Measurements from ENCODE around the gene REPS1.
"Not testable (repeated sequence)": the region's sequence is repeated elsewhere in the genome, so short reads cannot be mapped to it uniquely, and the experiment has no call there.

Gene REPS1

DNA sequence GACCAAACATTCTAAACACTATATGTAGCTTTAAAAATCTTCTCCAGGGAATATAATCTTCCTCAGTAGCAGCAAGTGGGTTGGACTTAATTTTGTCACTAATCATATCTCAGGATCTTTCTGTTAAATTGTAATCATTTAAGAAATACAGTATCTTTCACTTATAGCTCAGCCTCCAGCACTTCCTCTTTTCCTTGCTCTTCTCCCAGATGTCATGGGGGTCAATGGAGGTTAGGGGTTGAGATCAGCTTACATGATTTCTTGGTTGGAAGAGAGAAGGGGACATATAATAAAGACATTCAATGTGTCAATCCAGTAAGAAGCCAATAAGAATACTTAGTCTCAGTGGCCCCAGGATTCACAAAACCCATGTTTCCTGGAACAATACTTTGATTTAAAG is 15.7 kb upstream of the REPS1 start:
- no peak for DNase-seq

DNA sequence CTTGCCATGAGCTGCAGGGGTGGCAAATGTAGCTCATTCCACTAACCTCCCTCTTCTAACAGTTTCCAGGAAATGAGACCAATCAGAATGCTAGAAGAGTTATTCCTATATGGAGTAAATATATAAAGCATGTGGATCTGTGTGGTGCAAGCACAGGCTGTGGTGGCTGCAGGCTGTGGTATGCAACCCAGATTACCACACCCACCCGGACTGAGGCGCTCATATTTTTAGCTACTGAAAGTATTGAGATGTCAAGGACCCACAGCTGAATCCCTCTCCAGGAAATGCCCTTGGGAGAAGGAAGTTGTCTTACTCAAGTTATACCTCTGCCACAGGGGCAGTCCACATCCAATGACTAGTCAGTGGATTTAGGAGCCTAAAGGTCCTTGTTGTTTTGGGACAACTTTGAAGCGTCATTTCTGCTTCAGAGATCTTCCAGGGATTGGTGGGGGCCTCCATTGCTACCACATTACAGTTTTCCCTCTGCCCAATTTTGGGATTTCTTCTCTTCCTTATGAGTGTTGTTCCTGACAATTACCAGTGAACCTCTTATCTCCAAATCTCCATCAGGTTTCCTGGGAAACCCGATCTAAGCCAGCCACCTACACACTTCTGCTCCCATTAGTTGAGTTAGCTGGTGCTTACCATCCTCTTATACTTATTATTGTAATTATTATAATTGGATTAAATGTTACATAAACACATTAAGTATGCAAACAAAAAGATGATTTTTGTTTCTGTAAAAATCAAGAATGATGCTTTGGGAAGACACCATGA is 12.1 kb upstream of the REPS1 start:
- no peak for DNase-seq

DNA sequence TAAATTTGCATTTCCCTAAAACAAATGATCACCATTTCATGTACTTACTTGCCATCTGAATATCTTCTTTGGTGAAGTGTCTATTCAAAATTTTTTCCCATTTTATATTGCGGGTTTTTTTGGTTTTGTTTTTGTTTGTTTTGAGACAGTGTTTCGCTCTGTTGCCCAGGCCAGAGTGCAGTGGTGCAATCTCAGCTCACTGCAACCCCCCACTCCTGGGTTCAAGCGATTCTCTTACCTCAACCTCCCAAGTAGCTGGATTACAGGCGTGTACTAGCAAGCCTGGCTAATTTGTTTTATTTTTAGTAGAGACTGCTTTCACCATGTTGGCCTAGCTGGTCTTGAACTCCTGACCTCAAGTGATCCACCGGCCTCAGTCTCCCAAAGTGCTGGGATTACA is 9.1 kb upstream of the REPS1 start:
- no peak for DNase-seq

DNA sequence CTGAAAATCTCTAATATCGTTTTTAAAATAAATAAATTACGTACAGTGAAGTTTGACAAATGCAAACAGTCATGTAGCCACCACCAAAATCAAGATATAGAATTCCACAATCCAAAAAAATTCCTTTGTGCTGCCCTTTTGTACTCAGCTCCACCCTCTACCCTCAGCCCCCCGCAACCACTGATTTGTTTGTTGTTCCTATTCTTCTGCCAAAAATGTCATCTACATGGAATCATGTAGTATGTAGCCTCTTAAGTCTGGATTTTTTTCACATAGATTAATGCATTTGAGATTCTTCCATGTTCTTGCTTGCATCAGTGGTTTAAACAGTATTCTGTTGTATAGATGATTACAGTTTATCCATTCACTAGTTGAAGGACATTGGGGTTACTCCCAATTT is 8.5 kb upstream of the REPS1 start:
- no peak for DNase-seq

DNA sequence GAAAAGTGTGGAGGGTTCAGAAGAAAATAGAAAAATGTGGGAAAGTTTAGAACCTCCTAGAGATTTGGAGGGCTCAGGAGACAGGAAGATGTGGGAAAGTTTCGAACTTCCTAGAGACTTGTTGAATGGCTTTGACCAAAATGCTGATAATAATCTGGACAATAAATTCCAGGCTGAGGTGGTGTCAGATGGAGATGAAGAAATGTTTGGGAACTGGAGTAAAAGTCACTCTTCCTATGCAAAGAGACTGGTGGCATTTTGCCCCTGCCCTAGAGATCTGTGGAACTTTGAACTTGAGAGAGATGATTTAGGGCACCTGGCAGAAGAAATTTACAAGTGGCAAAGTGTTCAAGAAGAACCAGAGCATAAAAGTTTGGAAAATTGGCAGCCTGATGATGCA is 5.4 kb upstream of the REPS1 start:
- not testable (repeated sequence) for DNase-seq

DNA sequence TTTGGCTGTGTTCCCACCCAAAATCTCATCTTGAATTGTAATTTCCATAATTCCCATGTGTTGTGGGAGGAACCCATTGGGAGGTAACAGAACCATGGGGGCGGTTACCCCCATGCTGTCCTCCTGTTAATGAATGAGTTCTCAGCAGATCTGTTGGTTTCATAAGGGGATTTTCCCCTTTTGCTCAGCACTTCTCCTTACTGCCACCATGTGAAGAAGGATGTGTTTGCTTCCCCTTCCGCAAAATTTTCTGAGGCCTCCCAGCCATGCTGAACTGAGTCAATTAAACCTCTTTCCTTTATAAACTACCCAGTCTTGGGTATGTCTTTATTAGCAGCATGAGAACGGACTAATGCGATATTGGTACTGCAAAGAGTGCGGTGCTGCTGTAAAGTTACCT is 4.9 kb upstream of the REPS1 start:
- not testable (repeated sequence) for DNase-seq

DNA sequence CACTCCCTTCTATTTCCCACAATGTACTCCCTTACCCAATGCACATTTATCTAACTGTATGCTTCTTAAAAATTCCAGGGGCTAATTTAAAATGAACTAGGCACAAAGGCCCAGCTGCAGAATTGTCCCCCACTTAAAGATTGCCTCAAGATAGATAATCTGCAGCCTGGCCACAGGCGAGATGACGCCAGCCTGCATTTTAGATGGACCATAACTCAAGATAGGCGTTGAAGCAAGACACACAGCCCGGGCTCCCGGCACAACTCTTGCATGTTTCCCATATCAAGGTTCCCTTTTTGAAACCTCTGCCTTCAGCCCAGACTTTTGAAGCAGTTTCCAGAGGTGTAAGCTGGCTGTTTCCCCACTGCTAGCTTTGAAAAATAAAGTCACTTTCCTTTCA is 3.2 kb upstream of the REPS1 start:
- DNase-seq, result no peak

DNA sequence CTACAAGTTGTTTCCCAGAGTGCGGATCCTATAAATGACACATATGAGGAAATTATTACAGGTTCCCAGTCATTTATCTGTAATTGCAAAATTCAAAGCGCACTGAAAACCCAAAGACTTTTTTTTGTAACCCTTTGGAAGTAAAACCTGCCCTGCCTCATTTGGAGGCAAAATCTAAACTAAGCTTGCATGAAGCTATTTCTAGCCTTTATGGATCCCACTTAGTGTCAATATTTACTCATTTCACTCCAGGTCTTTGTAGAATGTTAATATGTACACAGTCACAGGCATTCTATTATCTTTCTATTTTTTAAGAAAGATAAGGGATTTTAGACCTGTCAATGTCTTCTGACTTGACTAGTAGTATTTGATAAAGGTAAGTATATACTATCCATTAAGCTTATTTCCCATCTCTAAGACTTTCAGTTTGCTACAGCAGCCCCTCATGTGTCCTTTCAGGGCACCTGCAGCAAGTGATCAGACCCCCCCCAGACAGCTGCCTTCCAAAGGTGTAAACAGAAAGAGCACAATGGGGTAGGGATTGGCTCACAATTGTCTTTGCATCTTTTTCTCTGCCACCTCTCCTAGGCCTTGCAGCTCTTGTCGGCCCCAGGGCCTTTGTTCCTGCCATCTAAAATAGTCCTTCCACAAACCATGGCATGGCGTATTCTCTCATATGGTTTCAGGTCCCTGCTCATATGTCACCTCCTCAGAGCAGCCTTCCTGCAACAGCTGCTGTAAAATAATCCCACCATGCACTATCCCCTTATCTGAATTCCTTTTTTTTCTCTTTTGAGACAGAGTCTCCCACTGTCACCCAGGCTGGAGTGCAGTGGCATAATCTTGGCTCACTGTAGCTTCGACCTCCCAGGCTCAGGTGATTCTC is 1.3 kb upstream of the REPS1 start:
- peak; percentile 34 to 52 for DNase-seq

DNA sequence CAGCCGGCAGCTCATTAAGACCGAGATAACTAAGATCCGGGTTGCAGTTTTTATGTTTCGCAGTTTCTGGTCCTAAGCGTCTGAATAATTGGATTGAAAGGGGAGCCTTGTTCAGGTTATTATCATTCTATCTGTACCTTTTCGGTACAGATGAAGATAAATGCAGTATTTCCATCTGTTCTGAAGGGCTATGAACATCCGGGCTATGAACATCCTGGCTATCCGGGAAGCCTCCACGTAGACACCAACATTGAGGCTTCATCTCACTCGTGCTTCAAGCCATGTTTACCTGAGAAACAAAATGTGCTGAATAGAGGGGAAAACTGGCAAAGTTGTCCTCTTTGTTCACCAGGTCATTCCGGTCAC is 399 bp upstream of the REPS1 start:
- peak; percentile 60 to 62 for DNase-seq

DNA sequence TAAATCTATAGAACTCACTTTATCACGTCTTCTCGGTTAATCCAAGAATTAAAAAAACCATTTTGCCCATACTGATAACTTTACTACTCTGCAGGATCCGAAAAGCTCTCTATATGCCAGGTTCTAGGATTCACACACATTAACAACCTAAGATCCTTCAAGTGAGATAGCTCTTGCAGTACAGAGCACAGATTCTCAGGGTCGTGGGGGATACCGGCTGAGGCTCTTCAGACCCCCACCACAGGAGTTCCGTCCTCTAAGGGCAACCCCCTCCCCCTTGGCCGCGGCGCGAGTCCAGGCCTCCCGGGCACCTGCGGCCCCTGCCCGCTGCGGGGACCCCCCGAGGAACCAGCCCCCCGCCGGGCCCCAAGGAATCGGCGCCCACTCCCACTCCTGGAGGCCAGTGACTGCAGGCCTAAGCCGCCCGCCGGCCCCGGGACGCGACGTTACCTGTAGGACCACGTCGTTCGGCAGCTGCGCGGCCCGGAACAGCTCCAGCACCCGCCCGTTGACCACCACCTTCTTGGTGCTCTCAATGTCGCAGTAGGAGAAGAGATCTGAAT is 892 bp downstream of the REPS1 start:
- peak in 1 of 2 experiments; percentile 2 for DNase-seq

DNA sequence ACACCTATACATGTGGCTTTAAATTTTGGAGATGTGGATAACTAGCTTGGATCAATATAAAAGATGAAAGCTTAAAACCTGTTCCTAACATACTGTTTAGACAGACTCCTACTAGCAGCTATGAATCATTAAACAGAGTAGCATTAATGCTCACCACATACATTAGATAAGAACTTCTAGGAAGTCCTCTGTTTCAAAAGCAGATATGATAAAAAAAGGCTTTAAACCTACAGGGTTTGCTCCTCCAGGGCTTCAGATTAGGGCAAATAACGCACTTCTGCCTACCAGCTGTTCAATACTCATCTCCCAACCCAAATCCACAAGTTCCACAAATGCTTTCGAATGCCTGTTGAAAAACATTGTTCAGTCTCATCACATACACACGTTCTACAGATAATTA is 1.5 kb downstream of the REPS1 start:
- DNase-seq, result no peak

DNA sequence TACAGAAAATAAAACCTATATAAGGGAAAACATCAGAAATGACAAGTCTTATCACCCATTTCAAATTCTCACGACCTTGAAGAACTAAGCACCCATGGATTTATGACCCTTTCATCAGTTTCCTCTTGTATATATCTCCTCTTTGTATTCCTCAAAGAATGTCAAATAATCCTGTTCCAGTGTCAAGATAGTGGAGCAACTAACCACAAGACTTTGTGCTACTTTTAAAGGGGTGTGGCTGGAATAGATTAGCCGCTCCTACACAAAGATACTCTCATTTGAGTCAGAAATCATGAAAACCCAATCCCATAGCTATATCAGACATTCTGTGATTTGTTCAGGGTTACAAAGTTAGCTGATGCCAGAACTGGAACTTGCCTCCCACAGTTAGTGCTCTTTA is 6.6 kb downstream of the REPS1 start:
- DNase-seq, result no peak

DNA sequence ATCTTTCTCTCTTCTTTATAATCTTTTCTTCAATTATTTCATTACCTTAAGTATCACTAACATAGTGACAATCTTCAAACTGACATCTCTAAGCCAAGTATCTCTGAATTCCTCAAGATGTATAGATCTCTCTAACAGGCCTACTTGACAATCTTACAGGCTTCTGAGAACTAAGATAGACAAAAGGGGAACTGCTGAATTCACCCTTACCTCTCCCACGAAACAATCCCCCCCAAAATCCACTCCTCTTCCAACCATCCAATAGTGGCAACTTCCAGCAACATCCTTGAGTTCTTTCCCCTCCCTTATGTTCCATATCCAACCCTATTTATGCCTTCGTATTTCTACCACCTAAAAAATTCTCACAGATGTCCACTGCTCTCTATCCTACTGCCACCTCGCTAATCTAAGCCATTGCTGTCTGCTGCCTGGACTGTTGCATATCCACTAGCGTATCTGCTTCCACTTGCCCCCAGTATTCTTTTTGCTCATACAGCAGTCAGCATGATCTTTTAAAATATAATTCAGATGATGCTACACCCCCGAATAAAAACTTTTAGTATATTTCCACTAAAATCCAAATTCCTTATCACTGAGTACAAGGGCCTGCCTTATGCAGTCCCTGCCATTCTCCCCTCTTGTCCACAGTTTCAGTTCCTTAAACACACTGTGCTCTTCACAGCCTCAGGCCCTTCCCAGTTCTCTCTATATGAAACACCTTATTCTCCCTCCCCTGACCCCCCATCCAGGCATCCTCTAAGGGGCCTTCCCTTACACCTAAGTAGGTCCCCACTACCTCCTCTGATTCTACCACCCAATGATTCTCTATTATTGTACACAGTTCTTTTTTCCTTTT is 8.0 kb downstream of the REPS1 start:
- no peak for DNase-seq

DNA sequence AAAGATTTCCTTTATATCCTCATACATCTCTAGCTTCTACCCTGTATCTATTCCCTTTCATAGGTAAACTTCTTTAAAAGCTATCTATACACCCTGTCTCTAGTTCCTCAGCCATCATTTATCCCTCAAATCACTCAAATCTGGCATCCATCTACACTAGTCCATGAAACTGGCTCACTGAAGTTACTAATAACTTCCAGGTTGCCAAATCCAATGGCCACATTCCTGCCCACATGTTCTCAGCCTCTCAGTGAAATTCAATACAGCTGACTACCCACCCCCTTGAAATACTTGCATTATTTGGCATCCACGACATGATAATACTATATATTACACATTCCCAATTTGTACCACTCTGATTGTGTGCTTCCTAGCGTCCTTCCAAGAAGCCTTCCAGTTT is 8.7 kb downstream of the REPS1 start:
- DNase-seq, result no peak

DNA sequence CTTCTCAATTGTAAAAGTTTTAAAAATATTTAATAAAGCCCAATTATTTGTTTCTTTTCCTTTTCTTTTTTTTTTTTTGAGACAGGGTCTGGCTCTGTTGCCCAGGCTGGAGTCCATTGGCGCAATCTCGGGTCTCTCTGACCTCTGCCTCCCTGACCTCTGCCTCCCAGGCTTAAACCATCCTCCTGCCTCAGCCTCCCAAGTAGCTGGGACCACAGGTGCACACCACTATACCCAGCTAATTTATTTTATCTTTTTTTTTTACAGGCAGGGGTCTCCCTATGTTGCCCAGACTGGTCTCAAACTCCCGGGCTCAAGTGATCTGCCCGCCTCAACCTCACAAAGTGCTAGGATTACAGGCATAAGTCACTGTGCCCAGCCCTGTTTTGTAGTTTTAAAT is 9.8 kb downstream of the REPS1 start:
- no peak for DNase-seq

DNA sequence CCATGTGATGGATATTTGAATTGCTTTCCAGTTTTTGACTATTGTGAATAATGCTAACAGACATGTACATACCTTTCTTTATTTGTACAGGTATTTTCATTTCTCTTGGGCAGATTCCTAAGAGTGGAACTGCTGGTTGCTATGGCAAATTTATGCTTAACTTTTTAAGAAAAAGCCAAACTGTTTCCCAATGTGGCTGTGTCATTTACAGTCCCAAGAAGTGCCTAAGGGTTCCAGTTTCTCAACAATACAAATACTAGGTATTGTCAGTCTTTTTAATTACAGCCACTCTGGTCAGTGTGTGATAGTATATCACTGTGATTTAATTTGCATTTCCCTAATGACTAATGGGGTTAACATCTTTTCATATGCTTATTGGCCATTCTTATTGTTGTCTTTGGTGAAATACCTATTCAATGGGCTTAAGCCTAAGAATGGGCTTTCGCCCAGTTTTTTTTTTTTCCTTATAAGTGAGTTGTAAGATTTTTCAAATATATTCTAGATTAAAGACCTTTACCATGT is 10.3 kb downstream of the REPS1 start:
- no peak for DNase-seq

DNA sequence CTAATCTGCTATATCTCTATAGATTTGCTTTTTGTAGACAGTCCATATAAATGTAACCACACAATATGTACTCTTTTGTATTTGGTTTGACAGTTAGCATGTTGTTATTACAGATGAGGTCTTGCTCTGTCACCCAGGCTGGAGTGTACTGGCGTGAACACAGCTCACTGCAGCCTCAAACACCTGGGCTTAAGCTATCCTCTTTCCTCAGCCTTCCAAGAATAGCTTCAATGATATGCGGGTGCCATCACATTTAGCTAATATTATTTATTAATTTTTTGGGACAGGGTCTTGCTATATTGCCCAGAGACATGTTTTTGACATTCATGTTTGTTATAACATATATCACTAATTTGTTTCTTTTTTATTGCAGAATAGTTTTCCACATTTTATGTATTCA is 10.8 kb downstream of the REPS1 start:
- DNase-seq, result no peak

DNA sequence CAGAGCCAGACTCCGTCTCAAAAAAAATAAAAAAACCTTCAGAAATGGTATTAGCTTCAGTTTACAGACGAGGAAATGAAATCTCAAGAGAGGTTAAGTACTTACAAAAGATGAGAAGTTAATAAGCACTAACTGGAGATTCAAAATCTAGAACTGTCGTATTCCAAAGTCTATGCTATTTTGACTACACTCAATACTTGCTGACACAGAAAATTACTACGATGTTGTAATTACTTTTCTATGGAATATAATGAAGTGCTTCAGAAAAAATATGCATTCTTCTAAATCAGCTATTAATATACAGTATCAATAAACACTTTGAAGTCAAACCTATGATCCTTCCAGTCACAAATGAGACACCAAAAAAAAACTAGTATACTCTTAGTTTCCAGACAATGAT is 12.2 kb downstream of the REPS1 start:
- no peak for DNase-seq

DNA sequence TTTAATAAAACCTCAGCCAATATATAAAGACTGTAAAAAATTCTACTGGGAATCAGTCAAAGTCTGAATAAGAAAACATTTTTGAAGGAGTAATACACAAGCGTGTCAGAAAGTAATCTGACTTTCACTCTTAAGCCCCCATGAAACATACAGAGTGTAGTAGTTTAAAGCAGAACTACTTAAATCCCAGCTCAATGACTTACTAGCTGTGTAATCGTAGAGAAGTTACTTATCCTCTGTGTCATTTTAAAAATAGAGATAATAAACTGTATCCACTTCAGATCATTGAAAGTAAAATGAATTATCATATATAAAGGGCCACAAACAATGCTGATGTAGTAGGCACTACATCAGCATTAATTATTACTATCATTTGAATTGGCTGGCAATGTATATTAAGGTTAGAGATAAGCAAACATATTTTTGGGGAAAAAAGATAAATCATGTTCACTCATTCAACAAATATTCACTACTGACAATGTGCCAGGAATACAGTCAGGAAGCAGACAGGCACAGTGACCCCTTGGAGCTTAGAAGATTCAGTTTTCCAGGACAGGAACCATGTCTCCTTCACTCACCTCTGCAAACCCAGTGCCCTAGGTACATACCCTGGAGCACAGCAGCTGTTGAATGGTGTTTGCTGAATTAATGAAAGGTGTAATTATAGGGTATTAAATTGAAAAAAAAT is 14.4 kb downstream of the REPS1 start:
- DNase-seq, result no peak

DNA sequence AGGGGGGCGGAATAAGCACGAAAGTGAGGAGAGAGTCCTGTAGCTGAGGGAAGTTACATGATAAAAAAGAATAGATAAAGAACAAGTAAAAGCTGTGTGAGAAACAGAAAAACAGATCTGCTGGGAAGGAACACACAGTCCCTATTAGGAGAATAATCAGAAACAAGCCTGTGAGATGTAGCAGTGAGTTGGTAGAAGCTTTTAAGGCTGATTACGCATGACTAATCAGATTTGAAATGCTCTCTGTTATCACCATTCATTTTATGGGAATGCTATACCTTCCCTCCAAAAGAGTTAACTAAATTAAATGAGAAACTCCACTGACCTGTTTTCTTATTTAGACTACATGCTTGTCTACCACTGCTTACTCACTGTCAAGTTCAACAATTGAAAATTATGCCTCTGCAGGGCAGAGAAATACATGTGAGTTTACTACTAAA is 15.8 kb downstream of the REPS1 start:
- no peak for DNase-seq

DNA sequence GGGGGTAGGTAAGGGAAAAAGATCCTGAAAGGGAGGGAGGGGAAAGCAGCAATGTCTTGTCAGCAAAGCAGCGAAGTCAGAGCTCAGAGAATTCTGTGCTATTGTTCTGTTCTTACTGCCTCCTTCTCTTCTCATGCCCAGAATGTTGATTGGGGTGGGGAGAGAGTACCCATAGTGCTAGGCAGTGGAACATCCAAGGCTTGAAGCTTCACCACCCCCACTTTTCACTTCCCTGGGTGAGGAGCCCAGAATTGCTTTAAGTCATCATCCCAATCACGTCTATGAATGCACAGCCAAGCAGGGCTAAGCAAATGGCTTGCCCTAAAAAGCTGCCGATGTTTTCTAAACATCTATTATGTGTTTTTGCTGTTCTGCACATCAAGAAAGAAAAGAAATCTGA is 16.5 kb downstream of the REPS1 start:
- no peak for DNase-seq

DNA sequence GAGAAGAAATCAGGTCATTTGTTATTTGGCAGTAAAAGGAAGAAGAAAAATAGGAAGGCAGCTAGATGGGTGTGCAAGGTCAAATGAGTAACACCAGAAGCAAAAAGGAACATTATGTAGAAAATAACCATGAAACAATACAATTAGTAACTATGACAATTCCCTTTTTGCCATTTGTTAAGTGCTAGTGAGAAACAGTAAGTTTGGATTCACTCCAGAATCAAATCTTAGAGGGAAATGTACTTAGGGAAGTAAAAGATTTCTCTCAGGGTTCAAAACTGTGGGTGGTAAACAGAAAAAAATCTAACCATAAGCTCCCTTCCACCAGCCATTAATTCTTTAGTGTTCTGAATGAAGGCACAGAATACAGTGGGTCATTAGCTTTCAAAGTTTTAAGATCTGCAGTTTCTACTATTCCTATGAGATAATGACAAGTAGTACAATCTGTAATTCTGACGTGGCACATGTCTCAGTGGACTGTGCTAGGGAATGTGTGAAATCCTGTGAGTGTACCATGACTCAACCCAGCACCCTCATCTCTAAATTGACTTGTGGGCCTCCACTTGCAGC is 17.1 kb downstream of the REPS1 start:
- no peak for DNase-seq
